Choroid plexus epithelial cell (primary cell): ENCODE measurements around the gene SPATA13.
"Not testable (repeated sequence)": the region's sequence is repeated elsewhere in the genome, so short reads cannot be mapped to it uniquely, and the experiment has no call there.

Experiments used
- DNase-seq: peaks from one replicate; pipeline ENCODE4 v3.0.0-alpha.2; 2010; ENCODE audit warnings: low read depth
- H3K4me3 ChIP-seq: 2 replicates; pipeline ENCODE4 v1.5.1; 2011; ENCODE audit warnings: low read depth, mild to moderate bottlenecking, control low read depth, low read length, moderate library complexity
- TF ChIP-seq, protein P1 (sequence below): conservative IDR thresholded peaks from 2 replicates; pipeline ENCODE4 v1.5.1; 2011; ENCODE audit warnings: low read depth, mild to moderate bottlenecking, control low read depth, inconsistent platforms, low read length, moderate library complexity

SPATA13 gene

DNA sequence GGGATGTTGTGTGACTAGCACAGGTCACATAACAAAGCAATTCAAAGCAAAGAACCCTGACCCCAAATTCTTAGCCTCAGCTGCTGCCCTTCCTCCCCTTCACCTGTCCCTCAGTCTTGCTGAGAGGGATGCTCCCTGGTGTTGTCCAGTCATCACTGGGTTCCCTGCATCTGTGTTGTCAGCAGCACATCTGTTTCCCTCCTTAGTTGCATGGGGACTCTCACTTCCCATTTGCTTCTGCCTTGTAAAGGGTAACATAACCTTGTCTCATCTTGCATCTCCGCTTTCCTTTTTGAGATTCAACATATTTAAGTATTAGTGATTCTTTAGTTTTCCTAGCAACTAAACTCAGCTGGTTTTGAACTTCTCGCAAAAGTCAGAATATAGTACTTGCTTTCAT lies 54.0 kb downstream of the SPATA13 start:
- no peak for DNase-seq
- TF ChIP-seq, protein P1, sequence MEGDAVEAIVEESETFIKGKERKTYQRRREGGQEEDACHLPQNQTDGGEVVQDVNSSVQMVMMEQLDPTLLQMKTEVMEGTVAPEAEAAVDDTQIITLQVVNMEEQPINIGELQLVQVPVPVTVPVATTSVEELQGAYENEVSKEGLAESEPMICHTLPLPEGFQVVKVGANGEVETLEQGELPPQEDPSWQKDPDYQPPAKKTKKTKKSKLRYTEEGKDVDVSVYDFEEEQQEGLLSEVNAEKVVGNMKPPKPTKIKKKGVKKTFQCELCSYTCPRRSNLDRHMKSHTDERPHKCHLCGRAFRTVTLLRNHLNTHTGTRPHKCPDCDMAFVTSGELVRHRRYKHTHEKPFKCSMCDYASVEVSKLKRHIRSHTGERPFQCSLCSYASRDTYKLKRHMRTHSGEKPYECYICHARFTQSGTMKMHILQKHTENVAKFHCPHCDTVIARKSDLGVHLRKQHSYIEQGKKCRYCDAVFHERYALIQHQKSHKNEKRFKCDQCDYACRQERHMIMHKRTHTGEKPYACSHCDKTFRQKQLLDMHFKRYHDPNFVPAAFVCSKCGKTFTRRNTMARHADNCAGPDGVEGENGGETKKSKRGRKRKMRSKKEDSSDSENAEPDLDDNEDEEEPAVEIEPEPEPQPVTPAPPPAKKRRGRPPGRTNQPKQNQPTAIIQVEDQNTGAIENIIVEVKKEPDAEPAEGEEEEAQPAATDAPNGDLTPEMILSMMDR: no peak
- no peak overlapping the region for H3K4me3 ChIP-seq

DNA sequence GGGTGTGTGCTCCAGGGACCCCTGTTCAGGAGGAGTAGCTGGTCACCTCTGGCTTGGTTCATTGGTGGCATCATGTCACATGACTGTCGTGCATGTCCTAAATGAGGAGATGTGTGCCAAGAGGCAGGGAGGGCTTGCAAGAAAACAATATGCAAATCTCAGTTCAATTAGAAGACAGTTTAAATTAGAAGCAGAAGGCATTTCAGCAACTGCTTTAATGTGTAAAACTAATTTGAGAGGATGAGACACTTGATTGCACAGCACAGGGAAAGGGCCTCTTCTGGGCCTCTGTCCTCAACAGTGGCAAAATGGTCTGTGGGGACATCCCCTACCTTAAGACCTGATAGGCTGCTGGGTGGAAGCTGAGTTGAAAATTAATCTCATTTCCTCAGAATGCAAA lies 54.6 kb downstream of the SPATA13 start:
- TF ChIP-seq, protein P1: no peak
- DNase-seq: no peak
- no peak overlapping the region for H3K4me3 ChIP-seq

DNA sequence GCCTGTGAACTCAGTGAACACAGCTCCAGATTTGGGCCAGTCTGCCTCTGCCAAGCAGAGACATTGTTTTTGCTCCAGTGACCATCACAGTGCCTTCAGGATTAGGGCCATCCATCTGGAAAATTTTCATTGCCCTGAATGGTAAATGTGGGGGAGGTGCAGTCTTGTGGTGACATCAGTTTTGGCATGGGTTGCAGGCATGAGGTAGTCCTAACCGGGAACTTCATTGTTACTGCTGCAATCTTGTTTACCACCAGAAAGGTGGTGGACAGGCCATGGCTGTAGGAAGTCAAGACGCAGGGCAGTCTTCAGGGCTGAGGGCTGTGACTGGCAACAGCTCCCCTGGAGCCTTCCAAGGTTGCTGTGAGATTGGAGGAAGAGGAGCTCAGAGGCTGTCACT lies 55.2 kb downstream of the SPATA13 start:
- peak; percentile 63 for DNase-seq
- TF ChIP-seq, protein P1: no peak
- H3K4me3 ChIP-seq: no peak overlapping the region

DNA sequence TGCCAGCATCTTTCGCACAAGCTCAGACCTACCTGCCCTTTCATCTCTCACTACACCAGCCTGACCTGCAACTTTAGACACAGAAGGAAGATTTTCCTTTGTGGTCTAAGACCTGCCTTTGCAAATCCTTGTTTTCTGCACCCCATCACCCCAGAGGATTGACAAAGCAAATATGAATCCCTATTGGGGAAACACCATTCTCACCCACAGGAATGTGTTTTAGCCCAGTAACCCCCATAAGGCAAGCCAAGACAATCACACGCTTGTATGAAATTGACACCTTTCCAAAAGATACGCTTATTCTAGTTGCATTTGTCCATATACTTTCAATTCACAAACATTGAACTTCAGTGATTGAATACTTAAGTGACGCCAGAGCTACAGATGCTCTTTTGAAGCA lies 55.7 kb downstream of the SPATA13 start:
- peak; percentile 14 for DNase-seq
- TF ChIP-seq, protein P1: no peak
- no peak overlapping the region for H3K4me3 ChIP-seq

DNA sequence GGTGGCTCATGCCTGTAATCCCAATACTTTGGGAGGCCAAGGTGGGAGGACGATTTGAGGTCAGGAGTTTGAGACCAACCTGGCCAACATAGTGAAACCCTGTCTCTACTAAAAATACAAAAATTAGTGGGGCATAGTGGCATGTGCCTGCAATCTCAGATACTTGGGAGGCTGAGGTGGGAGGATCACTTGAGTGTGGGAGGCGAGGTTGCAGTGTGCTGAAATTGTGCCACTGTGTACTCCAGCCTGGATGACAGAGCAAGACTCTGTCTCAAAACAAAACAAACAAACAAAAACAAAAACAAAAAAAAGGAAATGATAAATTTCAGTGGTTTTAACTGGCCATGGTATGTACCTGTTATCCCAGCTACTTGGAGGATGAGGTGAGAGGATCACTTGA lies 56.3 kb downstream of the SPATA13 start:
- not testable (repeated sequence) for DNase-seq, H3K4me3 ChIP-seq

DNA sequence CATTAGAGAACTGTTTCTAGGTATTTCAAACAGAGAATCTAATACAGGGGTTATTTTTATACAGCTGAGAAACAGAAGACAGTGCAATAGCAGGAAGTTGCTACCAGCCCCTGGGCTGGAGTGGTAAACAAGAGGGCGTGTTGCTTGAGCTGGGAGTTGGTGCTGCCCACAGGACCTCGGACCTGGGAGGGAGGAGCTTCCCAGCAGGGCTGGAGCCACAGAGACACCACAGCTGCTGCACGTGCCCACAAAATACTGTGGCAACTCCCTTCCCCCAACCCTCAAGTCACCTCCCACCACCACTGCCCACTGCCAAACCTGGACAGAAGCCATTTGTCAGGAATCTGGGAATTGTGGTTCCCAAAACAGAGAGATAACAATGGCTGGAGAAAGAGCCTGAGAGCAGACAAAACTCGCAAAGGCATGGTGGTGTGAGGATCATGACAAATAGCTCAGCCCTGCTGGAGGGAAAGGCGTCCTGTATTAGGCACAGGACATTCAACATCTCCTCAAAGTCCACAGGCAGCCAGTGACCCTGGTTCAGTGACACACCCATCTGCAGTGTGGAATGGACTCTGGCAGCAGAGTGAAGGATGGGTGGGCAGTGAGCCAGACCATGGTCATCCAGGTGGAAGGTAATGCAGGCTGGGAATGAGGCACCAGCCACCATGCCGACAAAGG lies 57.2 kb downstream of the SPATA13 start:
- TF ChIP-seq, protein P1: no peak
- no peak overlapping the region for H3K4me3 ChIP-seq
- DNase-seq: peak; percentile 15

DNA sequence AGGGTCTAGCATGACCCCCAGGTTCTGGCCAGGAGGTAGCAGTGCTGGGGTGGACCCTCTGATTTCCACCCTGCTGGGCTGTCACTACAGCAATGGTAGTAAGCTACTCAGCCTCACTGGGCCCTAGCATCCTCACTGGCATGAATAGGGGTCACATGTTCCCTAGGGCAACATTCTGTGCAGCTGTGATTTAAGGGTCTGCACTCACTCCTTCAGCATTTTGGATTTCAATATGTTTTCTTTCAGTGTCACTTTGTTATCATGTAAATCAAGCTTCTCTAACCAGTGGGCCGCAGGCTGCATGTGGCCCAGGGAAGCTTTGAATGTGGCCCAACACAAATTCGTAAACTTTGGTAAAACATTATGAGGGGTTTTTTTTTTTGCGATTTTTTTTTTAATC lies 57.8 kb downstream of the SPATA13 start:
- no peak for DNase-seq
- TF ChIP-seq, protein P1: no peak
- no peak overlapping the region for H3K4me3 ChIP-seq

DNA sequence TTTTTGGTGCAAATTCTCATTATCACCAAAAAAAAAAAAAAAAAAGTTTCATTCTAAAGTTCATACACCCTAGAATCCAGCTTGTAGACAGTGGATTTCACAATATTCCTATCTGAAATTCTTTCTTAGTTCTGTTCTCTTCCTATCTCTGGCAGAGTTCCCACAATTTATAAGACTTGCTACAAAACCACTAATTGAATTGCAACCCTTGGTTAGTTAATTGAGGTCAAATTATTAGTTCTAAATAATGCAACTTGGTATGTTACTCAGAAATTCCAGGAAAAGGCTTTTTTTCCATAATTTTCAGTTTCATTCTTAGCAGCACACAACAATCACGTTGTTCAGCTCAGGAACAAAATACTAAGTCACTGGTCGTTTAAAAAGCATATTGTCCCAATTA lies 58.5 kb downstream of the SPATA13 start:
- DNase-seq: peak; percentile 41
- no peak overlapping the region for H3K4me3 ChIP-seq
- TF ChIP-seq, protein P1: no peak
